GM12878 (cell line): Measurements from ENCODE around the gene PARP1. TPM values are rescaled to one million over a fixed set of nuclear protein-coding genes. Genes with fewer than 3 reads are reported as not detected.

ENCODE experiments used
- ATAC-seq: fragments of 200-7000 bp; cut with Tn5 transposase; 3 replicates; pipeline ENCODE4 v1.9.1; 2020; ENCODE audit warnings: mild to moderate bottlenecking, moderate library complexity
- BruUV-seq: library from RNA; stranded (reverse); fragments of 400-500 nt; replicated peaks from 2 replicates; lab custom pipeline; 2021; lab: Mats Ljungman, UMichigan
- CTCF ChIA-PET: fragments of 300-600 bp; sonication (Branson Sonifier 250); formaldehyde crosslinking; extraction: SDS; loops from one replicate; lab custom pipeline; 2021; ENCODE audit warnings: inconsistent platforms; lab: Yijun Ruan, JAX
- POLR2A ChIA-PET: fragments of 350-600 bp; formaldehyde crosslinking; extraction: SDS; loops from one replicate; lab custom pipeline; 2021; ENCODE audit warnings: inconsistent platforms; lab: Charles Lee
- RAD21 ChIA-PET: fragments of 300-600 bp; sonication (Branson Sonifier 250); formaldehyde crosslinking; loops from one replicate; lab custom pipeline; 2023; ENCODE audit warnings: antibody characterized with exemption; ENCODE audit not compliant: unreplicated experiment; lab: Charles Lee
- SMC1A ChIA-PET: fragments of 300-600 bp; sonication (Branson Sonifier 250); formaldehyde crosslinking; loops from one replicate; lab custom pipeline; 2023; ENCODE audit not compliant: unreplicated experiment, uncharacterized antibody; lab: Charles Lee
- DNase-seq: peaks from one replicate; pipeline ENCODE4 v3.0.0-alpha.2; 2011; ENCODE audit warnings: low read depth, low spot score
- FAIRE-seq: peaks from 3 replicates; lab custom pipeline; 2011; peaks lifted over from hg19 to GRCh38; lab: Jason Lieb, UNC
- H2AFZ ChIP-seq: 2 replicates; pipeline ENCODE4 v1.6.0; 2011; ENCODE audit warnings: low read depth, low read length, control low read depth; ENCODE audit not compliant: control insufficient read depth
- H3K27ac ChIP-seq: 2 replicates; pipeline ENCODE4 v1.5.1; 2011; ENCODE audit warnings: control low read depth; ENCODE audit not compliant: control insufficient read depth, insufficient read depth
- H3K27me3 ChIP-seq, 2 experiments: replicated peaks in 1 of 2; 2 replicates each; pipeline versions ENCODE4 v1.6.0 to v1.6.1; 2011; ENCODE audit warnings: low read length in 1 of 2; ENCODE audit not compliant: control insufficient read depth in 2 of 2, insufficient read depth in 2 of 2
- H3K36me3 ChIP-seq, 2 experiments: 2 replicates each; pipeline ENCODE4 v1.5.1; 2011; ENCODE audit warnings: low read length in 1 of 2; ENCODE audit not compliant: control insufficient read depth in 2 of 2, insufficient read depth in 2 of 2
- H3K4me1 ChIP-seq: 2 replicates; pipeline ENCODE4 v1.6.1; 2011; ENCODE audit warnings: mild to moderate bottlenecking, low read length, moderate library complexity, mixed read lengths; ENCODE audit not compliant: control insufficient read depth, insufficient read depth
- H3K4me2 ChIP-seq: 2 replicates; pipeline ENCODE4 v1.6.0; 2011; ENCODE audit warnings: control low read depth; ENCODE audit not compliant: control insufficient read depth, insufficient read depth
- H3K4me3 ChIP-seq: fragments of 200-600 bp; sonication (generic); 2 replicates; pipeline ENCODE4 v1.5.1; 2016
- H3K79me2 ChIP-seq: 2 replicates; pipeline ENCODE4 v1.6.0; 2011; ENCODE audit warnings: low read length; ENCODE audit not compliant: control insufficient read depth, insufficient read depth
- H3K9ac ChIP-seq: 2 replicates; pipeline ENCODE4 v1.8.0; 2011; ENCODE audit warnings: low read length, control low read depth, mixed read lengths; ENCODE audit not compliant: control insufficient read depth, insufficient read depth
- H3K9me3 ChIP-seq: replicated peaks from 3 replicates; pipeline ENCODE4 v1.5.1; 2011; ENCODE audit warnings: mild to moderate bottlenecking, low read length; ENCODE audit not compliant: control insufficient read depth, insufficient read depth
- H4K20me1 ChIP-seq: 2 replicates; pipeline ENCODE4 v1.6.0; 2011; ENCODE audit not compliant: control insufficient read depth, insufficient read depth
- CTCF ChIP-seq, 3 experiments: IDR thresholded peaks in 2 of 3; conservative IDR thresholded peaks in 1 of 3; 2 replicates each; pipeline ENCODE4 v1.5.1; 2011; ENCODE audit warnings: low read depth in 3 of 3, low read length in 3 of 3, mild to moderate bottlenecking in 3 of 3, control low read depth in 2 of 3, moderate library complexity in 2 of 3, inconsistent platforms in 1 of 3, mixed read lengths in 1 of 3; ENCODE audit not compliant: control insufficient read depth in 2 of 3, insufficient read depth in 1 of 3; ENCODE audit errors: extremely low read depth in 1 of 3
- RBBP5 ChIP-seq: fragments of 200-600 bp; sonication (generic); conservative IDR thresholded peaks from 2 replicates; pipeline ENCODE4 v1.6.1; 2016
- ZNF592 ChIP-seq: fragments of 450-650 bp; IDR thresholded peaks from 2 replicates; pipeline ENCODE4 v1.6.1; 2017; ENCODE audit warnings: mild to moderate bottlenecking, moderate library complexity
- WGBS: methylation state at CpG from one replicate; pipeline ENCODE4 v1.1.6; 2016; ENCODE audit warnings: low lambda C conversion rate; ENCODE audit not compliant: insufficient replicate concordance, insufficient coverage; ENCODE audit errors: missing lambda C conversion rate; 5-methylcytosine and 5-hydroxymethylcytosine counted together
- in situ Hi-C: fragments of 300-500 bp; cut with MboI; formaldehyde crosslinking; loops from 9 replicates; pipeline ENCODE4 v1.14.3; 2018; ENCODE audit warnings: mixed read lengths
- intact Hi-C: fragments of 100-400 bp; cut with micrococcal nuclease; formaldehyde crosslinking; loops from one replicate; pipeline ENCODE4 v1.14.2; 2022; ENCODE audit not compliant: unreplicated experiment
- polyA plus RNA-seq, 11 experiments: library from polyadenylated mRNA; depleted of rRNA in 4 of 11; unstranded in 6 of 11; stranded (reverse) in 5 of 11; fragments of >200 nt; fragmentation: Nextera tagmentation in 4 of 11; fragmentation: Illumina TruSeq in 1 of 11; extraction: Ambion mirVana in 4 of 11; extraction: Trizol in 1 of 11; gene quantifications; 1 replicate in 1 of 11; 2 replicates in 10 of 11; pipeline versions ENCODE4 v1.2.1 to v1.2.3, GENCODE V29; 2011 to 2016; ENCODE audit warnings: inconsistent platforms in 2 of 11, missing spikeins in 2 of 11, low read depth in 1 of 11
- total RNA-seq, 4 experiments: library from RNA; depleted of rRNA in 3 of 4; stranded (reverse); fragments of >200 nt in 3 of 4; fragmentation: Illumina TruSeq in 1 of 4; extraction: Trizol in 1 of 4; gene quantifications; 2 replicates each; pipeline versions ENCODE4 v1.2.1 to v1.2.3, GENCODE V29; 2013 to 2021

PARP1 gene
- total and polyA plus RNA-seq, 10 of the 15 experiments (the other 5 are each of a cell fraction or from before 2014, with no cell fraction given), result 113 to 287 (median 265) TPM

- no peaks in the 10 kb centered on the region for H3K9me3 ChIP-seq
- no peak overlapping the region for H3K4me2 ChIP-seq
- no peak overlapping the region for H3K4me3 ChIP-seq
- H3K4me1 ChIP-seq, result peaks cover 3% of the 10 kb centered on the region; the same call in 1 of the 2 replicates
- H3K79me2 ChIP-seq, result no peaks in the 10 kb centered on the region
- RAD21 ChIA-PET, result no interaction called here
- H3K27ac ChIP-seq, result no peak overlapping the region
- CTCF ChIA-PET, result interaction anchor here (0.6 kb wide), 1 partner anchor 1088 kb away, joined by 3 read pairs; no protein-coding TSS in a partner anchor
- intact Hi-C loops (no loop called here), in situ Hi-C loops (no loop called here)
- H3K36me3 ChIP-seq, result no peaks in the 10 kb centered on the region
- FAIRE-seq, result no peak
- no peak for ATAC-seq
- no peak for DNase-seq
- no peak overlapping the region for H3K9ac ChIP-seq
- SMC1A ChIA-PET, result interaction anchor here (1.3 kb wide), 1 partner anchor 106 kb away, joined by 4 read pairs; no protein-coding TSS in a partner anchor
- peaks cover 0 to 4% of the 10 kb centered on the region in 2 experiments; a peak in 2 of 4 replicates for H3K27me3 ChIP-seq
- H2AFZ ChIP-seq, result no peak overlapping the region
- H4K20me1 ChIP-seq, result no peaks in the 10 kb centered on the region
- WGBS, result 18% methylated on average over 2 of the region's 2 CpGs
- TF ChIP-seq CTCF (IDR thresholded peaks at IDR 0.05 in 2 of 3, conservative IDR thresholded peaks at IDR 0.05 in 1 of 3; ENCODE audit: control insufficient read depth in 2 of 3, extremely low read depth in 1 of 3, insufficient read depth in 1 of 3, low read depth in 3 of 3, low read length in 3 of 3), result 0 out of 6 replicates have a peak, but pooled peaks of 1 of the 3 experiments have one; percentile 9
- TF ChIP-seq ZNF592, result no peak
- no peak for TF ChIP-seq RBBP5
- TF ChIP-seq, all 136 proteins: peak for 1
- no TSS peak for BruUV-seq
- POLR2A ChIA-PET, result no interaction called here
Observed at GRCh38 chr1:226438007-226438406, 30.1 kb upstream of the PARP1 start.
